Activated CD4-positive, alpha-beta T cell treated with anti-CD3 and anti-CD28 coated beads for 24 hours (primary cell): ENCODE data around the gene DHX35.

ENCODE experiments used
- DNase-seq, 2 donors: peaks; one replicate each; pipeline ENCODE4 v3.0.0-alpha.2; 2020; ENCODE audit warnings: low read depth in 2 of 2

Gene DHX35

GRCh38 chr20:39057143-39057542 lies 95.0 kb downstream of the DHX35 start:
- no peak for DNase-seq

- no peak for DNase-seq
Observed at GRCh38 chr20:39057911-39058310, 95.8 kb downstream of the DHX35 start.

GRCh38 chr20:39059036-39059435 lies 96.9 kb downstream of the DHX35 start:
- DNase-seq, result no peak

GRCh38 chr20:39066471-39067242 lies 104.5 kb downstream of the DHX35 start:
- DNase-seq, result no peak

- no peak for DNase-seq
Observed at GRCh38 chr20:39067526-39068216, 105.5 kb downstream of the DHX35 start.

GRCh38 chr20:39069976-39070375 lies 107.8 kb downstream of the DHX35 start:
- DNase-seq, result no peak

- DNase-seq, result no peak
Observed at GRCh38 chr20:39070484-39071231, 108.5 kb downstream of the DHX35 start.

GRCh38 chr20:39072132-39072531 lies 110.0 kb downstream of the DHX35 start:
- DNase-seq, result no peak

GRCh38 chr20:39072653-39073052 lies 110.5 kb downstream of the DHX35 start:
- no peak for DNase-seq

GRCh38 chr20:39075731-39076130 lies 113.6 kb downstream of the DHX35 start:
- no peak for DNase-seq

- no peak for DNase-seq
Observed at GRCh38 chr20:39076958-39077357, 114.8 kb downstream of the DHX35 start.

- DNase-seq, result no peak
Observed at GRCh38 chr20:39080326-39080725, 118.2 kb downstream of the DHX35 start.

- DNase-seq, result peak; percentile 77 to 81
Observed at GRCh38 chr20:39081255-39081654, 119.1 kb downstream of the DHX35 start.

GRCh38 chr20:39082622-39083398 lies 120.7 kb downstream of the DHX35 start:
- DNase-seq, result no peak

GRCh38 chr20:39083761-39084160 lies 121.6 kb downstream of the DHX35 start:
- DNase-seq, result no peak

- DNase-seq, result no peak
Observed at GRCh38 chr20:39089029-39089428, 126.9 kb downstream of the DHX35 start.
